GM18868 (cell line): ENCODE data around the gene MPZL2.
"Not testable (repeated sequence)": the region's sequence is repeated elsewhere in the genome, so short reads cannot be mapped to it uniquely, and the experiment has no call there.

Experiments
- ATAC-seq: cut with Tn5 transposase; IDR thresholded peaks from one replicate; pipeline ENCODE4 v1.9.1; 2021; ENCODE audit warnings: mild to moderate bottlenecking, moderate library complexity; ENCODE audit not compliant: unreplicated experiment

MPZL2 gene

GRCh38 chr11:118263695-118264568 is at the start of gene MPZL2:
MPZL2 (minus strand) TSS chr11:118264297; CDS start chr11:118264153, 144 bp downstream.
- ATAC-seq, result no peak

GRCh38 chr11:118313242-118313641 is 49.1 kb upstream of the MPZL2 start:
- no peak for ATAC-seq

GRCh38 chr11:118312328-118312727 is 48.2 kb upstream of the MPZL2 start:
- ATAC-seq, result no peak

- no peak for ATAC-seq
These were observed 47.4 kb upstream of the MPZL2 start for GRCh38 chr11:118311518-118311917.

- ATAC-seq, result no peak
These were observed 46.8 kb upstream of the MPZL2 start for GRCh38 chr11:118310781-118311485.

GRCh38 chr11:118310271-118310670 is 46.2 kb upstream of the MPZL2 start:
- no peak for ATAC-seq

- ATAC-seq, result not testable (repeated sequence)
These were observed 45.0 kb upstream of the MPZL2 start for GRCh38 chr11:118308995-118309528.

GRCh38 chr11:118306556-118306955 is 42.5 kb upstream of the MPZL2 start:
- ATAC-seq, result no peak

- no peak for ATAC-seq
These were observed 41.6 kb upstream of the MPZL2 start for GRCh38 chr11:118305726-118306125.

GRCh38 chr11:118304568-118305248 is 40.6 kb upstream of the MPZL2 start, which contains the start of gene CD3E:
CD3E (plus strand) TSS chr11:118304730; CDS start chr11:118304953, 223 bp downstream.
- no peak for ATAC-seq

GRCh38 chr11:118304227-118304567 is 40.1 kb upstream of the MPZL2 start:
- ATAC-seq, result no peak

- ATAC-seq, result no peak
These were observed 37.6 kb upstream of the MPZL2 start for GRCh38 chr11:118301600-118302195.

- no peak for ATAC-seq
These were observed 31.8 kb upstream of the MPZL2 start for GRCh38 chr11:118295815-118296454.

GRCh38 chr11:118295199-118295598 is 31.1 kb upstream of the MPZL2 start:
- ATAC-seq, result no peak

GRCh38 chr11:118294053-118294452 is 30.0 kb upstream of the MPZL2 start:
- no peak for ATAC-seq

- ATAC-seq, result no peak
These were observed 27.5 kb upstream of the MPZL2 start for GRCh38 chr11:118291477-118292135.

GRCh38 chr11:118290923-118291322 is 26.8 kb upstream of the MPZL2 start:
- no peak for ATAC-seq

GRCh38 chr11:118289401-118289800 is 25.3 kb upstream of the MPZL2 start:
- no peak for ATAC-seq

GRCh38 chr11:118287006-118287405 is 22.9 kb upstream of the MPZL2 start:
- no peak for ATAC-seq

GRCh38 chr11:118286545-118286944 is 22.4 kb upstream of the MPZL2 start:
- ATAC-seq, result no peak
